AML-193 (cell line): ENCODE data around the gene GFRA4.

Experiments
- DNase-seq, 2 experiments: peaks; one replicate each; lab custom pipeline; 2025; lab: John Stamatoyannopoulos, UW

GFRA4 gene

DNA sequence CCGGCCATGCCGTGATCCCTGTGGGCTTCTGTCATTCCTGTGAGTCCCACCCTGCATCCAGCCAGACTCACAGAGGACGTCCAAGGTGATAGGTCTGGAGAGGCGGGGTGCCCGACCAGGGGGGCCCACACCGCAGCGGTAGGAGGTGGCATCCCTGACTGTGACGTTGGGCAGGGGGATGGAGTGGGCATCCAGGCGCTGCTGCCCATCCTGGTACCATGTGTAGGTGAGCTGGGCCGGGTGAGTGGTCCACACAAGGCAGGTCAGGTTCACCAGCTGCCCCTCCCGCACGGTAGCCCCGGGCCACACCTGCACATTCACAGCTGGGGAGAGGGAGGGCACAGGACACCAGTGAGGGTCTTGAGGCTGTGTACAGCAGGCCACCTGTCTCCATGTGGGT is 30.2 kb upstream of the GFRA4 start:
- no peak for DNase-seq

GRCh38 chr20:3692706-3693294 is 29.6 kb upstream of the GFRA4 start:
- no peak for DNase-seq

DNA sequence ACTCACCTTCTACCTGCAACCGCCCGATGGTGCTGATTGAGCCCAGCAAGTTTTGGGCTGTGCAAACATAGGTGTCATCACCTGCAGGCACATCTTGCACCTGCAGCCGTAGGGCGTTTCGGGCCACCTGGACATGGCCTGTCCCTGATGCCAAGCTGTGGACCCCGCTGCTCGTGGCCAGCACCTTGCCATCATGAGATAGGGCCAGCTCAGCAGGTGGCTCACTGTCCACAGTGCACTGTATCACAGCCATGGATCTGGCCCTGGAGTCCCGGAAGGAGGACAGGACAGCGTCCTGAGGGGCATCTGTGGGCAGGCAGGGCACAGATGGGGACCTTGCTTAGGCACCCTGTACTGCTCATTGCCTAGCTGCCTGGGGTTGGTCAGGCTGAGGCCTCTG is 28.7 kb upstream of the GFRA4 start:
- DNase-seq: no peak

- DNase-seq: no peak
These were observed 28.1 kb upstream of the GFRA4 start for GRCh38 chr20:3691306-3691705.

DNA sequence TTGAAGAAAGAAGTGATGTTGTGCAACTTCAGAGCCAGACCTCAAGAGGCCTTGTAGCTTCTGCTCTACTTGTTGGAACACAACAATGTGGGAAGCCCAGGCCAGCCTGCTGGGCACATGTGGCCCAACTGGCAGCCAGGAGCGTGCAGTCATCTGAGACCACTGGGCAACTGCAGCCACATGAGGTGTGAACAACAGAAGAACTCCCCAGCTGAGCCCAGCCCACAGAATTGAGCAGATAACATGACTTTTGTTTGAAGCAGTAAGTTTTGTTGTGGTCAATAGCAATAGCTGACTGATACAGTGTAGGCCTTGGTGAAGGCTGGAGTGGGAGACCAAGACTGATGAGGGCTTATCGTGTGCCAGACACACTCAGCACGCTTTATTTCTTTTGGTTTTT is 27.2 kb upstream of the GFRA4 start:
- DNase-seq: no peak

- no peak for DNase-seq
These were observed 26.8 kb upstream of the GFRA4 start for GRCh38 chr20:3689978-3690377.

GRCh38 chr20:3687655-3688054 is 24.5 kb upstream of the GFRA4 start:
- DNase-seq: no peak

DNA sequence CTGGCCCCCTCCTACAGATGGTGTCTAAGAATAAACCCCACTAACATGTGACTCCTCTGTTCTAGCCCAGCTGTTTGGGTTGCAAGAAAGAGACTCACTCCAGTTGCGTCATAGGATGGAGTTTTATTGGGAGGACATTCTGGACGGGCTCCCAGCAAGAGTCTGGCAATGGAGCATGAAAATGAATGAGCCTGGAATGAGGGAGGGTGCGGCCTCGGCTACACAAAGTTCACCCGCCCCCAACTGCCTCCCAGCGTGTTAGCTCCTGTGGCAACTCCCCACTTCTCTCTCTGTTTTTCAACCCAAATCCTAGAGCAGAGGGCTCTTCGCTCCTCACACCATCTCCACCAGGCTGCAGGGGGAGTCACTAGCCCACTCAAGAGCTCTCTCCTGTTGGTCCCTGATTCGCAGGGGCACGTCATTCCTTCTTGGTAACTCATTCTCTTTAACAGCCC is 23.7 kb upstream of the GFRA4 start:
- no peak for DNase-seq

DNA sequence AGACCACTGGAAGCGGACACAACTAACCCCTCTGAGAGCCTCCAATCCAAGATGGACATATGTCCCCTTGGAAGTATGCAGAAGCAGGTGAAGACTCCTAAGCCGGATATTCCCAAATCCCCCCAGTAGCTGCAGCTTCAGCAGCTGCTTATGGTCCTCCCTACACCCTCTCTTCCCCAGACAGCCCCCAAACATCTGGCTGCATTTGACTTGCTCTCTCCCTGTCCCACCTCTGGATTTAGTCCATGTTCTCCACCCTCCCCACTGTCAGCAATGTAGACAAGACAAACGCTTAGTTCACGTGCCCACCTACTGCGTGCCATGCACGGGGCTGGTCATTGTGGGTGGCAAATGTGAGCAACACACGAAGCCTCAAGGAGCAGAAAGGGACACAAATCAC is 23.2 kb upstream of the GFRA4 start:
- DNase-seq: no peak

- DNase-seq: no peak
These were observed 22.1 kb upstream of the GFRA4 start for GRCh38 chr20:3685341-3685740.

DNA sequence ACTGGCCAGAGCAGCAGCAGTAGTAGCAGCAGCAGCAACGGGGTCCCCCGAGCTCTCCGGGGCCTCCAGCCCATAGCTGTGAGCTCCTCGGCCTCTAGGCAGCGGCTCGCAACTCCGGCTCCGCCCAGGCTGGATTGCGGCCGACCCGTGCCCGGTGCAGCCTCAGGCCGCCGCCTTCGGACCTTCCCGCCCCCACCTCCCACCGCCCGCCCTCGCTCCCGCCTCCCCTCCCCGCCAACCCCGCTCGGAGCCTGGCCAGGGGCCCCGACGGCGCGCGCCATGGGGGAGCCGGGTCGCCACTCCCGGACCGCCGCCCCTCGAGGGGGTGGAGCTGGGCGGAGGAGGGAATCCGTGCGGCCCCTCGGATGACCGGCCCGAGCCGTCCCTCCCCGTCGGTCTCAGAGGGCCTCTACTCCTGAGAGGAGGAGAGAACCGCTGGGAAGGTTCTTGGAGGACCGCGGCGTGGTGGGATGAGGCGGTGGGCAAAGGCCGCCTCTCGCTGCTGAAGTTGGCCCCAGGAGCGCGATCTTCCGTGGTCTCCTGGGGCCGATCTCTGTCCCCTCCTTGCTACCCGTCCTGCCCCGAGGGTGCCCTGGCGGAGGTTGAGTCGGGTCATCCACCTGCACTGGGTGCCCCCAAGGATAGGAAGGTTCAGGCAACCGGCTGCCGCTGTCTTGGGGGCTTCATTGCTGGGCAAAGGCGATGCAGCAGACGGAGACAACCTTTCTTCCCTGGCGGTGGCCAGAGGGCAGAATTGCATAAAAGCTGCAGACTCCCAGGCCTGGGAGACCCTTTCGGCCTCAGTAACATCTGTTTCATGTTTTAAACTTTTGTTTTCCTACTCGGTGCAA is 19.0 kb upstream of the GFRA4 start, which contains the start of gene ADAM33:
Gene ADAM33, minus strand, starts transcription at position 80 of the 851 bp plus-strand sequence. Its CDS starts 6 bp downstream, at position 74.
- no peak for DNase-seq

GRCh38 chr20:3681352-3681930 is 18.2 kb upstream of the GFRA4 start:
- no peak for DNase-seq

- DNase-seq: no peak
These were observed 17.6 kb upstream of the GFRA4 start for GRCh38 chr20:3680701-3681351.

GRCh38 chr20:3679749-3680700 is 16.8 kb upstream of the GFRA4 start:
- no peak for DNase-seq

DNA sequence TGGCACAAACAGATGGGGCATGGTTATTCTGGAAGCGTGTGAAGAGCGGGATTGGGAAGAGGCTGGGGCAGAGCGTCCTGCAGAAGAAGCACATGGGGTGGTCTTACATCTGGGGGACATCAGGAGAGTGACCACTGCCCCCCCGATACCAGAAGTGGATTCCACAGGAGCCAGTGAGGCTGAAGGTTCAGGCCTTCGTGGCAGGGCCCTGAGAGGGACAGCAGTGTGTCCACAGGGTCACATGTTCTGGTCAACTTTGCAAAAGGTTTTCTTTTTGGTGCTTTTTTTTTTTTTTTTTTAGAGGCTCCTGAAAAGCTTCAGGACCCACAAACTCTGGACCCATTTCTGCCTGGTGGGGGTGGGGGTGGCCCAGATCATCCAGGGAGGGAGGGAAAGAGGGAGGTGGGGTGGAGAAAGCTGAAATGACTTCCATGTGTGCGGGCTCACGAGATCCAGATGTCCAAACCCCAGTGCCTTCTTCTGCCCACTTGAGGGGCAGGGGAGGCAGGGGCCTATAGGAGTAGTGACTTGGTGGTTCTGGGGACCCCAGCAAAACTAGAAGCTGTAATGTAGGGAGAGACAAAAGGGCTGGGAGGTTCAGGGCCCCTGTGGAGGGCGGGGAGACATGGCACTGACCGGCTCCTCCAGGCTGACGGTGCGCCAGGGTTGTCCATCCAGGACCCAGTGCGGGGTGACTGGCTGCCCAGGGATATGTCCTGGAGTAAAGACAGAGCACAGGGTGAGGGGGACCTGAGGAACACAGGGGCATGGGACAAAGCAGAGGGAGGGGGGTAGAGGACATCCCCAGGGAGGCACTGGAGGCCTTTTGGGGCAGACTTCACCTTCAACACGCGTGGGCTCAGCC is 15.9 kb upstream of the GFRA4 start:
- no peak for DNase-seq

GRCh38 chr20:3678198-3678597 is 15.0 kb upstream of the GFRA4 start:
- DNase-seq: no peak

GRCh38 chr20:3677733-3678132 is 14.5 kb upstream of the GFRA4 start:
- DNase-seq: no peak

- no peak for DNase-seq
These were observed 12.0 kb upstream of the GFRA4 start for GRCh38 chr20:3674995-3675900.

DNA sequence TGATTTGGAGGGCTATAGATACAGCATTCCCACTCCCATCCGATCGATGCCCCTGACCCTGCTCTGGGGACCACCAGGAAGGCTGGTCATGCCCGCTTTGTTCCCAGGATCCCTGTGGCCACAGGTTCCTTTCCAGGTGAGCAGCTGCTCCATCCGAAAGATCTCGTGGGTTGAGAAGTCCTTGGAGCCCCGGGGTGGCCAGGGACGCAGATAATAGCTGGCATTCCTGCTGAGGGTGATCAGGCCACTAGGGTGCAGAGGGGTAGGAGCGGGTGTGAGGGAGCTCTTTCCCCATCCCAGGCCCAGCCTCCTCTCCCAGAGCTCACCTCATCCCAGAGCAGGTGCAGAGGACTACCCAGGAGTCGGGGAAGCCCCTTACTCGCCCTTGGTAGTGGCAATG is 11.2 kb upstream of the GFRA4 start:
- DNase-seq: no peak
